ENCODE measurements around the gene CTU2.

Gene CTU2

GRCh38 chr16:88761143-88761534 lies 54.8 kb downstream of the CTU2 start:
- no peak for DNase-seq (ENCODE audit: low read depth)

GRCh38 chr16:88761830-88762229 lies 55.5 kb downstream of the CTU2 start:
- no peak for DNase-seq (ENCODE audit: low read depth)

GRCh38 chr16:88762258-88762870 lies 56.1 kb downstream of the CTU2 start:
- no peak for DNase-seq (ENCODE audit: low read depth)

GRCh38 chr16:88762941-88763340 lies 56.6 kb downstream of the CTU2 start:
- no peak for DNase-seq (ENCODE audit: low read depth)

- no peak for DNase-seq (ENCODE audit: low read depth)
Measured at GRCh38 chr16:88763502-88764053, 57.3 kb downstream of the CTU2 start.

GRCh38 chr16:88764080-88764479 lies 57.8 kb downstream of the CTU2 start:
- no peak for DNase-seq (ENCODE audit: low read depth)

GRCh38 chr16:88764913-88765349 lies 58.6 kb downstream of the CTU2 start:
- no peak for DNase-seq (ENCODE audit: low read depth)
